Measurements from ENCODE around the gene GALNT2.
A peak's percentile ranks its signal among the peaks of the same experiment; 100 is the strongest.

Gene GALNT2

DNA sequence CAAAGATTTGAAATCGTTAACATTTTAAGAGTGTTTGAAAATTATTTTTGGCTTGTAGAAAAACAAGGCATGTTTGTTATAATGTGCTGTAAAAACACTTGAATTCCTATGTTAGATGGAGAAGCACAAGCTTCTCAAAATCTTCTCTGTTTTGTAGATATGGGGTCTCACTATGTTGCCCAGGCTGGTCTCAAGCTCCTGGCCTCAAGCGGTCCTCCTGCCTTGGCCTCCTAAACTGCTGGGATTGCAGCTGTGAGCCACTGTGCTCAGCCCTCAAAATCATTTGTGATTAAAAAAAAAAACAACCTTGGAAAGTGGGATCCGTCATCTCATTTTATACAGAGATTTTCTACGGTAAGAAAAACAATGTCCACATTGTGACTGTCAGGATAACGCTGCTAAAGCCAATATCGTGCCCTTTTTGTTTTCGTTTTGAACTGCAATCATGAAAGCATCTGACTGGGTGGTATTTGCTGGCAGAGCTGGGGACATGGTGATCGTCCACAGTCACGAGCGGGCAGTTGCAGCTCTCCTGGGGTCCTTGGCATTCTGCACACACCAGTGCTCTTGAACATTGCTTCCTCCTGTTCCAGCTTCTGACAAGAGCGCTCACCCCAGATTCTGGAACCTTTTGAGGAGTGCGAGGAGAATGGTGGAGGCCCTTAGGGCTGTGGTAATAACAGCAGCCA, 246.6 kb downstream of the GALNT2 start:
- no peak for DNase-seq

DNA sequence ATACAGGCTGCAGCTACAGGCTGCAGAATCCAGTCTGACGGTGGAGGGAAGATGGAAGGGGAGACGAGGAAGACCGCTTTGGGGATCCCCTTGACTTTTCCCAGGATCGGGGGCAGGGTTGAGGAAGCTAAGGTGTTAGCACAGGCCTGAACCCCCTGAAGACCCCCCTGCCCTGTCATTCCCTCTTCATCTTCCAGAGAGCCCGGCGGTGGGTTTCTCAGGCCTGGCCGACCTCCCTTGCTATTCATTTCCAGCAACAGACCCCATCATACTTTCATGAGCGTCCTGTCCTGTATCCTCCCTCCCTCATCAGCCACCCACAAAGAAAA, 247.1 kb downstream of the GALNT2 start:
- no peak for DNase-seq

DNA sequence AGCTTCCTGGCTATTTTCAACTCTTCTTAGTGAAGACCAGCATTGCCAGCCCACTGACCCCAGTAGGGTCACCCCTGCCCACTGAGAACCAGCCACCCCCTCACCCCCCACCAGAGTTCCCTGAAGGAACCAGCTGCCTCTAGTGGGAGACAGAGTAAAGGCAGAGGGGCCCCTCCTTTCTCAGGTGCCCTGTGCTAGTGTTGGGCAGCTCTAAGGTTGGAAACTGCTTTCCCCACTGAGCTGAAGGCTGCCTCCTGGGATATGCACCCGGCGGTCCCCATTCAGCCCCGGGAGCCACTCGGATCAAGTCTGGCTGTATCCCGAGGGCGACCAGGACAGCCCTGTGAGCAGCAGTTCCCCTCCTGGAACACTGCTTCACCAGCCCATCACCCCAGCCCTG, 248.1 kb downstream of the GALNT2 start:
- DNase-seq = no peak

DNA sequence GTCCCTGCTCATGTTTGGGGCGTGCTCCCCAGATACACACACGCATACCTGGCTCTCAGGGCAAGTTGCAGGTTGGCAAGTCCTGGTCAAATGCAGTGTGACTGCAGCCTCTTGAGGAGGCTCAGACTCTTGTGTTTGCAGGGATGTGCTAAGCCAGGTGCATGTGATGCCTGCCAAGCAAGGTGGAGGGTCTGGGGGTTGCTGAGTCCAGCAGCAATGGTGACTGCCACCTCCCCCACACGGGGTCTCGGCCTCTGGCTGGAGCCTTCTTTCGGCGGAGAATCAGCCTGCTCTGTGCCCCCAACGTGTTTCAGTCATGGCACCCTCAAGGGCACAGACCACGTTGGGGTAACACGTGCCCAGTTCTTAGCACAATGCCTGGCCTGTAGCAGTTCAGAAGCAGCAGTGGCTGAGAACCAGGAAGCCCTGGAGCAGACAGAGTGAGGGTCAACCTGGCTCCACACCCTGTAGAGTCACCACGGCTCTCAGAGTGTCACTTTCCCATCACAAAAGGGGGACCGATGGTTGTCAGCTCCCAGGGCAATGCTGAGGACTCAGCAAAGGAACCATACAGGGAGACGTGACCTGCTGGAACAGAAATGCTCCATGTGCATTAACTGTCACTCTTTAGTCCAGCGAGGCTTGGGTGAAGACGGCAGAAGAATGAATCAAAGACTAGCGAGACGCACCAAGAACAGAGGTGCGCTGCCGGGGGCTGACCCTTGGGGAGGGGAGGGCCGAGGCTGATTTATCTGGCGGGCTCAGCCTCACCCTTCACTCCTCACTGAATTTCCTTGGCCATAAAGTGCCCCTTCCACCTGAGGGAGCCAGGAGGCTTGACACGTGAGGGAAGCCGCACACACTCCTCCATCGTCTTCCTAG, 250.1 kb downstream of the GALNT2 start:
- DNase-seq = no peak

DNA sequence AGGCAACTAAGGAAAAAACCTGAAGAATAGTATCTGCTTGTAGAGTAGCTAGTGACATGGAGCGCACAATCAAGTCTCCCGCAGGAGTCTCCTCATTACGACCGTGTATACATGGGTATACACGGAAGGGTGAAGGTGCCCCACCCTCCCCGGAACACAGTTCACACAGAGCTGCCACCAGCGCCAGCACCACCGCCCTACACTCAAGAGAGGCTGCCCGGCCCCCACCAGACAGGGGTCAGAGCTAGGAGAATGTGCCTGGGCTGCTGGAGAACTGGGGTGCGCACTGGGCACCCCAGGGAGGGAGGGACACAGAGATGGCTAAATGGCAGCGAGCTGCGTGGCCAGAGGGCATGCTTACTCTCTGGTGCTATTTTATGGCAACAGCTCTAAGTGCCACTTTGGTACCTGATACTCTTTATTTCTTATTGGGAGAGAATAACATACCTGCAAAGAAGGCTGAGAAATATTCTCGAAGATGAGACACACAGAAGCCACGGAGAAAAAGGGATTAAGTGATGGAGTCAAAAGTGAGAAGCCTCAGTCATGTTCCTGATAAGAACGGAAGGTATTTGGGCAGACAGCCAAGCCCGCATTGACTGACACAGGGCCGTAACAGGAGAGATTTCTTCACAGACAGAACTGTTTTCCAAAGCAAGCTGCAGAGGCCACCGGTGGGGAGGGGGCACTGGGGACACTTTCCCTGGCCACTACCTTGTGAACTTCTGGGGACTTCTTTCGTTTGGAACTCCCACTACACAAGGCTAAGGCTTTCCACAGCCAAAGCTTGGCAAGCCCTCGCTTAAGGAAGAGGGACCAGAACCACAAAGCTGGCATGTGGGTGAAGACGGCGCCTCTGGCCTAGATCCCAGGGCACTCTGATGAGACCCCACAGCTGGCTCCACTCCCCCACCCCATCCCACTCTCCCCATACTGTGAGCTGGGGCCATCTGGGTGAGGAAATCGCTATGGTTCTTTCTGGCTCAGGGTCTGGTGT, 251.1 kb downstream of the GALNT2 start:
- no peak for DNase-seq

DNA sequence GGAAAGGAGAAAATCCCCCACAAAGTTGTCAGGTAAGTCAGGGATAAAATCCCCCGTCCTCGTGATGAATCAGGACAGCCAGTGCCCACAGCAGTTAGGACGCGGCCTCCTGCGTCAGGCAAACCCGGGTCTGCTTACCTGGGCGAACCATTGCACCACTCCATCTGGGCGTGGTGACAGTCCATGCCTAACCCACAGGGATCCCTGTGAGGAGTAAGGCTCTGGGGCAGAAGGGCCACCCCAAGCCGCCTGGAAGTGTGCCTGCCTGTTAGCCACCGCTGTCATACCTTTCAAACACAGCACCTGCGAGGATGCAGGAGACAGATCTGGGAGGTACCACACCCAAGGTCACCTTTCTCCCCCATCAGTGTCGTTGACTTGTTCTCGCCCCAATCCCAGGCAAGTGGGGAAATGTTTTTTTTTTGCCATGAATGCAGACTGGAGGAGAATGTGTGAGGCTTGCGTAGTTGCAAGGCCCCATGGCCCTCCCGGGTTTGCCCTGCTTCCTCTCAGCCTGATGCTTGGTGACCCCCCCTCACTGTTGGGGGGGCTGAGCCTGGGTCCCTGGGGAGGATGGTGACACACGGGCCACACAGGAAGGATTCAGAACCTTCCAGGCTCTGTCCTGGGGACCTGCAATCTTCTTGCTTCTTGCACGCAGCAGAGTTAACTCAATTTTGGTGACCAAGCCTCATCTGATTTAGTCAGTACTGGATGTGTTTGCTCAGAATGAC, 252.1 kb downstream of the GALNT2 start:
- no peak for DNase-seq

DNA sequence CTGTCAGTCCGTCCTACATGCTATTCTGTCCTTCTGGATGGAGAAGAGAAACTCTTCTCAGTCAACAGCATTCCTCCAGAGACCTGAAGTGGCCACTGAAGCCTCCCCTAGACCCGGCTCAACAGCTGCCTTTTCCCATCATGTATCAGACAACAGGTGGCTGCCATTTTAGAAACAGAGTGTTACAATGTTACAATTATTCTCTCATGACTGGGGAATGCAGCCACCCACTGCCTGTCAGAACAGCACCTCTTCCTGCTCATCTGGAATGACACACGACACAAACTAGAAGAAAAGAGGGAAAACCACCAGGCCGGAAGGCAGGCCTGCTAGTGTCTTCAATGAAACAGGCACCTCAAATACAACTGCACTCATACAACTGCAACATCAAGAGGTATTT, 253.8 kb downstream of the GALNT2 start:
- DNase-seq = no peak

DNA sequence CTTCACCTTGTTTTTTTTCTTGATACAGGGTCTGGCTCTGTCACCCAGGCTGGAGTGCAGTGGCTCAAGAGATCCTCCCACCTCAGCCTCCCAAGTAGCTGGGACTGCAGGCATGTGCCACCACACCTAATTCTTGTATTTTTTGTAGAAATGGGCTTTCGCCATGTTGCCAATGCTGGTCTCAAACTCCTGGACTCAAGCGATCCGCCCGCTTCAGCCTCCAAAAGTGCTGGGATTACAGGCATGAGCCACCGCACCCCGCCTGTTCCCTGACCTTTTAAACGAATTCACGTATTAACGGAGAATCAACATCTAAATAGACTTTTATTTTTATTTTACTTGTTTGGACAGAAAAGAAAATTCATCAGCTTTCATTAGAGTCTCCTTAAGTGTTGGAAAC, 254.3 kb downstream of the GALNT2 start:
- no peak for DNase-seq

DNA sequence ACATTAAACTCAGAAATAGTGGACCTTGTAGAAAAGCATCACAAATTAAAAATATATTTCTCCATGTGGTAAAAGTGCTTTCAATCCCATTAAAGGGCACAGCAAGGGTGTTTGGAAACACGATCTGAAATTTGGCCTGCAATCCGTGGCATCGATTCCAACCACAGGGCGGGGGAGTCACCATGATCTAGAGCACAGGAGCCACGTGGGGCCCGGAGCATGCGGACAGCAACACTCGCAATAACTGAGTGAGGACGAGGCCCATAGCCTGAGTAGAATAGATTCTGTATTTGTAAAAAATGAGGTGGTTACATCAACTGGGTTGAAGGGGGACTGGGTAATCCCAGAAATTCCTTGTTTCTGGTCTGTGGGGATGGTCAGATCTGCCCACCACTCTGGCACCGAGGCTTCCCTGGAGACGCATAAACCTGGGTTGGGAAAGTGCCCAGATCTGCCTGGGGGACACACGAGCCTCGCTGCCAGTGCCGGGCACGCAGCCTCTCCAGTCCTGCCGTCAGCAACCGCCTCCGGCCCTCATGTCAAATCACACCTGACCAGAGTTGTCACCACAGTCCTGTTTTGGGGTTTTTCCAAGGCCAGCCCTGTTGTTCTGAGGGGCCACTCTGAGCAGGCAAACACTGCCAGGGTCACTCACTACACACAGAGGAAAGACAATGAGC, 254.8 kb downstream of the GALNT2 start:
- DNase-seq = no peak

DNA sequence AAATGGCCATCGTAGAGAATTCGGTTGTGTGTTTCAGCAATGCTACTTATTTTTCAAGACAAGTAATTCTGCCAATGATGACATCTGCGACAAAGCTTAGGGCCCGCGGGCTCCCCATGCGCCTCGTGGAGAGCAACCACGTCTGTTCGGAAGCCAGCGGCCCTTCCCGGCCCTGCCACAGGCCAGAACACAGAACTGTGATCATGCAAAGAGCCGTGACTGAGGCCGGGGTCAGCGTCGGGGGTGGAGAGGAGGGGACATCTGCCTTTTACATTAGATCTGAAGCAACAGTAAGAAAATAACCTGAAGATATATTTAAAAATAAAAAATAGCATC, 255.4 kb downstream of the GALNT2 start:
- DNase-seq = no peak

DNA sequence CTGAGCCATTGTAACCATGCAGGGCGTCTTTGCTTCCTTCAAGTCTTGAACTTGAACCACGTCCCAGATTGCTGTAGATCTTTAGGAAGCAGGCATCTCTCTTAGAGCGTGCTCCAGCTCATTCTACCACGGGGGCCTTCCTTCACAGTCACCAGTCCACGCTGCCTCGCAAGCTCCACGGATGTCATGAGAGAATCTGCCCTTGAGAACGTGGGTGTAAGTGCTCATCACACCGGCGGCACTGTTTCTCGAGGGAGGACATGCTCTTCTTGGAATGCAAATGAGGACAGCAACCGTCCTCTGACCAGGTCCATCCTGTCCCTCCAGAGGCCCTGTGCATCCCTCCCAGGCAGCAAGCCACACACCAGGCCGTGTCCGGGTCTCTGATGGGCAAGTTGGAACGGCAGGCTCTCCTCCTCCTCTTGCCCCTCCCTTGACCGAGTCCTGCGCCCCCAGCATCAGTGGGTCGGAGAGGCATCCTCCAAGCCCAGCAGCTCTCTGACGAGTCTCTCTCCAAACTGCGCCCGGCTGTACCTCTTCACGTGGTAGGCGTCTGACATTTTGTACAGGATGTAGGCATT, 256.0 kb downstream of the GALNT2 start:
- no peak for DNase-seq

DNA sequence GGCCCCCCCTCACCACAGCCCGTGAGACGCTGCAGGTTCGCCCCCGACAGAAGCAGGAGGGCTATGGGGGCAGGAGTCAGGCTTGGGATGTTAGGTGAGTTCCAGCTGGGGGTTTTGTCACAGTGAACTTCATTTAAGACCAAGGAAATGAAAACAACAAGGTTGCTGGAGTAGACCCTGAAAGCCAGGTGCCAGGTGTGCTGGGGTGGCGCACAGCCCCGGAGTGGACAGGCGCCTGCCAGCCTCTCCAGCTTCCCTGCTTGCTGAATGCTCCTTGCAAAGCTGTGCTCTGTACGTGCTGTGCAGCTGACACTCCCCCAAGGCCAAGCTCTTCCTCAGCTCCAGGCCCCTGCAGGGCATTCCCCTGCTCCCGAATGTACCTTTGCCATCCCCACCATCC, 256.6 kb downstream of the GALNT2 start:
- no peak for DNase-seq

DNA sequence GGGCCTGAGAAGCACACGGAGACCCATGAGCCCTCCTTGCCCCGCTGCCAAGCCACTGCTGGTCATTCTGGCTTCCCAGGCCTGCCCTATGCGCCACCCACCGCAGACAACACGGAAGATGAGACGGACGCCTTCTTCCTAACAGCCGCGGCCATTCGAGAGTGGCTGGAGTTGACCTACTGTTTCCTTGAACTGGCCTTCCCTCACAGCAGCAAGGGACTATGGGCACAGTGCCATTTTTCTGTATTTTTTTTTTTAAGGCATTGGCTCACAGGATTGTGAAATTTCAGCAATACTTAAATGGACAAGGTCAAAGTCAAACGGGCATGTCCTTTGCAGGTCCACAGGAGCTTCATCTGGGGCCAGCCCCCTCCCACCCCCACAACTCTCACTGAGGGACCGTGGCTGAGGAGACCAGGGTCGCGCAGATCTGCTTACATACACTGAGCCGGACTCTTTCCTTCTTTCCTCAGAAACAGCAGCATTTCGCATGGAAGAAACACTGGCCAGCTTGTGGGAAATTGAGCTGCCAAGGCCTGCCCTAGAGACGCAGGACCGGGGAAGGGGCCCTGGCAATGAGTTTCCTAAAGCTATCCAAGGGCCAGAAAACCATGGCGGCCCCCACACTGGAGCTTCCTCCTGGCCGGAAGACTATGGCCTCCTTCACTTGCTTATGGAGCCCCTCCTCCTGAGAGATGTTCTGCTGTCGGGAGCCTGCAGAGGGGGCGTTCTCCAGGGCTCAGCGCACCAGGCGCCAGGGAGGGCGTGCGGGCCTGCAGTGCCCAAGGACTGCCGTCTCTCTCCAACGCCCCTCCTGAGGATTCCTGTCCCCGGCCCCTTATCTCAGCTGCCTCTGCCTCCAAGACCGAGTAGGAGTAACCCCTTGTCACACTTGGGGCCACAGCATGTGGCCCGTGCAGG, 260.2 kb downstream of the GALNT2 start:
- DNase-seq = no peak

DNA sequence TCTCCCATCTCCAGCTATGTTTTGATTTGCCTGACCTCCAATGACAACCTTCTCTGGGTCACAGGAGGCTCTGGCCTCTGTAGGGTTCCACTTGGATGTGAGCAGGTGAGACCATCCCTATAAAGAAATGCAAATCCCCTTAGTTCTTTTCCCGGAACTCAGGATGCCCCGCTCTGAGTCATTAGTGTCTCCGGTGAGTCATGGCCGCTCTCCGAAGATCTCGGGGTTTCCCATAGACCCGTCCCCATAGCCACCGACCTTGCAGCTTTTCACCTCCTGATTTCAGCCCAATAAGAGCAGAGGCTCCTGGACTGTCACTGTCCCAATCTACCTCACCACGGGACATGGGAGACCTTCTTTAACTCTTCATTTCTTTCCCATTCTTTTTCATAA, 260.9 kb downstream of the GALNT2 start:
- DNase-seq = peak; percentile 17

DNA sequence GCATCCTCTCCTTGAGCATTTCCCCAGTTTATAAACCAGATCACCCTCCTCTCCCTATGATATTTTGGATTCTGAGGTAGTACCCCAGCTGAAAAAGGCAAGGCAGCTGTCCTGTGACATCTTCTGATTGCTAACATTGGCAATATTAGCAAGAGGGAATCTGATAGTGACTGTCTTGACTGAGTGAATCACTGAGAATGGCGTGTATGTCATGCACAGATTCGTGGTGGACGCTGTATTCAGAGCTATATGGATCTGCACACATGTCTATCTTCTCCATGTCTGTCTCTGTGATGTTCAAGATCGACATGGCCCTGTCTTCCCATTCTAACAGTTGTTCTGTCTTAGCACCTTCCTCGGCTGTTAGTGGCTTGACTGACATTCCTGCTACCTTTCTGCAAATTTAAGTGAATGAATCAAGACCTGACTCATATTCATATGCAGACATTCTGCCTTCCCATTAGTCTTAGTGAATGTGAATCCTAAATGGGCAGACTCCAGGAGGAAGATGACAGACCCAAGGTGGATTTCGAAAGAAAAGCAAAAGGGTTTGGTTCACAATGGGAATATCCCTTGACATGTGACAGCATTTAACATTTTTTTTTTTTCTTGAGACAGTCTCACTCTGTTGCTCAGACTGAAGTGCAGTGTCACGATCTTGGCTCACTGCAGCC, 261.4 kb downstream of the GALNT2 start:
- no peak for DNase-seq

DNA sequence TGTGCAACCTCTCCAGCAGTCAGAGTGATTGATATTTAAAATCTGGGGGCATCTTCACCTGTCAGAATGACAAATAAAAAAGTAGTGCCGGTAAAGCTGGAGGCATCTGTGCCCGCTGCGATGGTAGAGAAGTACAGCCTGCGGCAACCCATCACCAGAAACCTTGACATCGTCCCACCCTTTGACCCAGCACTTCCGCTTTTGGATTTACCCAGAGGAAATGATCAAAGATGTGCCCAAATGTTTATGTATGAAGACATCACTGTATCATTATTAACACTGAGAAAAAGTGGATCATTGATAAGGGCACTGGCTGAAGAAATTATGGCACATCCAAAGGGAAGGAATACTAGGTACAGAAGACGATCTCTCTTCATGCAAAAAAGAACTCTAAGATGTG, 263.1 kb downstream of the GALNT2 start:
- no peak for DNase-seq
